ENCODE results near the gene STPG1.

STPG1 gene

DNA sequence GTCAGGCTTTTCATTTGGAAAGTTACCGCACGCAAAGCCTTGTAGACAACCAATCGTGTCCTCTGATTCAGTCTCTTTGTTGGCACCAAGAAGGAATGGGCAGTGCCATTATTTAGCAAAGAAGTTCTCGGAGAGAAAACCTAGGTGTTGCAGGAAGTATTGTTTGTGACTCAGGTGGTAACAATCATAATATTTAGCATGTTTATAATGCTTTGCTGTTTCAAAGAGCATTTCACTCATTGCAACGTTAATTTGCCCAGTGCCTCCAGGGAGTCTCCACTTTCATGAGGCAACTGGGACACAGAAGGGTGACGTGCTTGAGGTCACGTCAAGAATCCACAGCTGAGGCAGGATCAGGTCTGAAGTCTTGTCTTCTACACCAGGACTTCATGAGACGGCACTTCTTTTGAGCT lies 31.4 kb downstream of the STPG1 start:
- H3K27ac ChIP-seq = no peak overlapping the region
- no peak for TF ChIP-seq ZFX (IDR thresholded peaks at IDR 0.05; ENCODE audit: borderline replicate concordance)
- TF ChIP-seq, protein P1, sequence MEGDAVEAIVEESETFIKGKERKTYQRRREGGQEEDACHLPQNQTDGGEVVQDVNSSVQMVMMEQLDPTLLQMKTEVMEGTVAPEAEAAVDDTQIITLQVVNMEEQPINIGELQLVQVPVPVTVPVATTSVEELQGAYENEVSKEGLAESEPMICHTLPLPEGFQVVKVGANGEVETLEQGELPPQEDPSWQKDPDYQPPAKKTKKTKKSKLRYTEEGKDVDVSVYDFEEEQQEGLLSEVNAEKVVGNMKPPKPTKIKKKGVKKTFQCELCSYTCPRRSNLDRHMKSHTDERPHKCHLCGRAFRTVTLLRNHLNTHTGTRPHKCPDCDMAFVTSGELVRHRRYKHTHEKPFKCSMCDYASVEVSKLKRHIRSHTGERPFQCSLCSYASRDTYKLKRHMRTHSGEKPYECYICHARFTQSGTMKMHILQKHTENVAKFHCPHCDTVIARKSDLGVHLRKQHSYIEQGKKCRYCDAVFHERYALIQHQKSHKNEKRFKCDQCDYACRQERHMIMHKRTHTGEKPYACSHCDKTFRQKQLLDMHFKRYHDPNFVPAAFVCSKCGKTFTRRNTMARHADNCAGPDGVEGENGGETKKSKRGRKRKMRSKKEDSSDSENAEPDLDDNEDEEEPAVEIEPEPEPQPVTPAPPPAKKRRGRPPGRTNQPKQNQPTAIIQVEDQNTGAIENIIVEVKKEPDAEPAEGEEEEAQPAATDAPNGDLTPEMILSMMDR (IDR thresholded peaks at IDR 0.05) = no peak

DNA sequence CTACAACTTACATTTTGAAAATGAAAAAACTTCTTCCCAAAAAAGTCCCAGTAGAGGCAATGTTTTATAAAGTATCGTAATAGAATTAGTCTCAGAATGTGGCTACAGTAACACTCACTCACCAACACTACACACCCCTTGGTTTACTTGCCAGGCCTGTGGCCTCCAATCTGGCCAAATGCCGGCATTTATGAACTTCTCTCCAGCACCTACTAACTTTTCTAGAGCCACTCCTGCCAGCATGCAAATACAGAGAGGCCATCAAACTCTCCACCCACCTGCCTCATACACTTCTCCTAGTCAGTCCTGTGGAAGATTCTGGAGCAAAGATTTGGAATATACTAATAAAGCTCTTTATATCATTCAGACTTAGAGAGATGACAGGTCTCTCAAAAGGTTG lies 32.3 kb downstream of the STPG1 start:
- TF ChIP-seq, protein P1 (IDR thresholded peaks at IDR 0.05) = no peak
- TF ChIP-seq ZFX (IDR thresholded peaks at IDR 0.05; ENCODE audit: borderline replicate concordance) = no peak

DNA sequence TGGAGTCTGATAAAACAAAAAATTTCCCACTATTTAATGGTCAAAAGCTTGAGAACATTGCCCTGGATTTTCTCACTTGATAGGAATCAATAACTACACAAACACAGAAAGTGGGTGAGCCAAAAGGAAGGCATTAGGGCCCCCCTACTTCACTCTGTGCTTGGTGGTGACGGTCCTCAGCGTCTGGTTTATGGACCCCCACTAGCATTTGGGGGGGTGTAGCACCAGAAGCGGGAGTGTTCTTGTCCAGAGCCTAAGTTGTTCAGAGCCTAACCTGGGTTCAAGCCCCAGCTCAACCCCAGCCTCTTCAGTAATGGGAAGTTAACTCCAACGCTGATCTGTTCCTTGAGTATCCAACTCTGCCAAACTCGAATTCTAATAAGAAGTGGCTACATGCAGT lies 33.1 kb downstream of the STPG1 start:
- no peak overlapping the region for H3K27ac ChIP-seq

More for the DNA sequence above, 32.3 kb downstream of the STPG1 start:
- no peak overlapping the region for H3K27ac ChIP-seq

DNA sequence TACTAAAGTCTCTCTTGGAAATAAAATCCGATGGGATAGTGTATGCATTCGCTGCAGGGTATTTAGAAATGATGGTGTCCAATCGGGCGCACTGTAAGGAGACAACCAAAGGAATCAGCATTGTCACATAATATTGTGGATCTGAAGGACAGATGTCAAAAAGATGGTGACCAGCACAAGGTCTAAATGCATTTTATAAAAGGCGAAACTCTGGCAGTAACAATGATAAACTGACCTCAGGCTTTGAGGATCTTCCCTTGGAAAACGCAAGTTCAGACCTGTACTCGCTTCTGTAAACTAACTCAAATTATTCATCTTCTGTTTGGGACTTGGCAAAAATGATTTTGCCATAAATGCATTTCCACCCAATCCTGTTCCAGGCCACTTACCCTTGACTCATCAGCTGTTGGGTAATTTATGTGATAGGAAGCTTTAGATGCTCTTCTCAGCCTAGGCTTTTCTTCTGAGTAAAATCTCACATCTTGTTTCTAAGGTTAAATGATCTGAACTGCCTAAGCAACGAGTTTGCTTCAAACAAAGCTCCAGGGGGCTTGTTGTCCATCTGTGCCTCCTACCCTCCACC lies 33.8 kb downstream of the STPG1 start:
- TF ChIP-seq, protein P1 (IDR thresholded peaks at IDR 0.05) = no peak
- no peak for TF ChIP-seq ZFX (IDR thresholded peaks at IDR 0.05; ENCODE audit: borderline replicate concordance)
- no peak overlapping the region for H3K27ac ChIP-seq

More for the DNA sequence above, 33.1 kb downstream of the STPG1 start:
- no peak for TF ChIP-seq ZFX (IDR thresholded peaks at IDR 0.05; ENCODE audit: borderline replicate concordance)
- TF ChIP-seq, protein P1 (IDR thresholded peaks at IDR 0.05) = no peak

DNA sequence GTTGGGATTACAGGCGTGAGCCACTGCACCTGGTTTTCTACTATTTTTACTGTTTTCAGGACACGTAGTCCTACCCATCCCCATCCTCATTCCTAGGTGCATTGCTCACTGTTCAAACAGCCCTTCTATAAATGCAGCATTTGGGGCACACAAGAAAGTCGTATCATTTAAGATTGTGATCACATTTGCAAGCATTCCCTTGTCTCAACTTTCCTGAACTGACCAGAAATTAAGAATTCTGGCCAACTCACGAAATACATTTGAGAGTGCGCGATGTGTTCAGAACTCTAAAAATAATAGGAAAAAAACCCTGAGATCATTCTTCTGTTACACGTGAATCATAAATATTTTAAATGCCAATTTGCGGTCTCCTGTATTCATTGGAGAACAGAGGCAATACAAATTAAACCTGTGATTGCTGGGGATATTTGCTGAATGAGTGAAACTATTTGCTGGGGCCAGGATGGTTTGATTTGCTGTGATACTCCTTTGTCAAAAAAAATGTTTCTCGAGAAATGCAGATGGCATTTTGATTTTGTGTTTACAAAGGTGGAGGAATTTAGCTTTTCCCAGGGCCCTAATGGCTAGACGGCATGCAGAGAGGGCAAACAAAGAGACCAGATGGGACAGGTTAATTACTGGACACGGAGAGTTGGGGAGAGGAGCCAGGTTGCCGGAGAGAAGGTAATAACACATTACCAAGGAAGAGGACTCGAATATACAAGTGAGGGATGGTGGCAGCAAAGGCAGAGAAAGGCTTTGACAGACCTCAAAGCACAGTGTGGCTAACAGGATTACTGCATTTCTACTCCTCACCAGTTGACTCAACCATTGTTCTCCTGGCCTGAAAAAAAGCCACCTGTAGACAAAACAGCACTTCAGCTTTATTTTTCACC lies 38.4 kb downstream of the STPG1 start:
- no peak overlapping the region for H3K27ac ChIP-seq
- TF ChIP-seq, protein P1 (IDR thresholded peaks at IDR 0.05) = no peak
- TF ChIP-seq ZFX (IDR thresholded peaks at IDR 0.05; ENCODE audit: borderline replicate concordance) = no peak

DNA sequence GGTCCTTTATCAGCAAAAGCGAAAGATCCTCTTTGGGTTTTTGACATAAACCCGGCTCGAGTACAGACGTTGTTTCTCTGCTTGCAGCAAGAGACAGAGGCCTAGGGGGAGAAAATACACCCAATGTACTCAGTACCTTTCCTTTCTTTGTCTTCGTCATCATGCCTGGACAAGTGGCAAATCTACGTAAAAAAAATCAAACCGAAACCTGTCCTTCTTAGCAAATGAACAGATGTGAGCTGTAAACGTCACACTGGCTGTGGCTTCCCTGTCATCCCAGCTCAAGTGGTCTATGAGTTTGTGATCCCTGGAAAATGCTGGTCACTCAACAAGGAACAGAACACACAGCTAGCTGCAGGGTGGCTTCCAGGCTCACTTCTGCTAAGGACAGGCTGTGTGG lies 39.9 kb downstream of the STPG1 start:
- TF ChIP-seq ZFX (IDR thresholded peaks at IDR 0.05; ENCODE audit: borderline replicate concordance) = no peak
- TF ChIP-seq, protein P1 (IDR thresholded peaks at IDR 0.05) = no peak
- no peak overlapping the region for H3K27ac ChIP-seq

DNA sequence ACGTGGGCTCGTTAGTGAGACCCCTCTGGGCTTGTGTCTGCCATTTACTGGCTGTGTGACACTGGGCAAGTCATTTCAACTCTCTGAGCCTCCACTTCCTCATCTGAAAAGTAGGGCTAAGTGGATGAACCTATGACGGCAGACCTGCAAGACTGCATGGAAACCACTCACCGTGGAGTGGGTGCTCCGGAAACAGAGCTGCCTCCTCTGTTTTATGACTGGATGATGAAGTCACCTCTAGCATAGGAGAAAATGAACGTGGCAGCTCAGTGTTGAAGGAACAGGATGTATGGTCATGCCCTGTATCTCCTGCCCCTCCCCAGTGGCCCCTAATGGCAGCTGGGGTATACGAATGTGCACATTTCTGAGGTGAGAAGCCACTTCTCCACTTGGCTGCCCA lies 40.5 kb downstream of the STPG1 start:
- no peak for TF ChIP-seq ZFX (IDR thresholded peaks at IDR 0.05; ENCODE audit: borderline replicate concordance)
- TF ChIP-seq, protein P1 (IDR thresholded peaks at IDR 0.05) = no peak
- H3K27ac ChIP-seq = no peak overlapping the region
